Measurements from ENCODE around the gene RNF225.
"Not testable (repeated sequence)": the region's sequence is repeated elsewhere in the genome, so short reads cannot be mapped to it uniquely, and the experiment has no call there.

RNF225 gene

DNA sequence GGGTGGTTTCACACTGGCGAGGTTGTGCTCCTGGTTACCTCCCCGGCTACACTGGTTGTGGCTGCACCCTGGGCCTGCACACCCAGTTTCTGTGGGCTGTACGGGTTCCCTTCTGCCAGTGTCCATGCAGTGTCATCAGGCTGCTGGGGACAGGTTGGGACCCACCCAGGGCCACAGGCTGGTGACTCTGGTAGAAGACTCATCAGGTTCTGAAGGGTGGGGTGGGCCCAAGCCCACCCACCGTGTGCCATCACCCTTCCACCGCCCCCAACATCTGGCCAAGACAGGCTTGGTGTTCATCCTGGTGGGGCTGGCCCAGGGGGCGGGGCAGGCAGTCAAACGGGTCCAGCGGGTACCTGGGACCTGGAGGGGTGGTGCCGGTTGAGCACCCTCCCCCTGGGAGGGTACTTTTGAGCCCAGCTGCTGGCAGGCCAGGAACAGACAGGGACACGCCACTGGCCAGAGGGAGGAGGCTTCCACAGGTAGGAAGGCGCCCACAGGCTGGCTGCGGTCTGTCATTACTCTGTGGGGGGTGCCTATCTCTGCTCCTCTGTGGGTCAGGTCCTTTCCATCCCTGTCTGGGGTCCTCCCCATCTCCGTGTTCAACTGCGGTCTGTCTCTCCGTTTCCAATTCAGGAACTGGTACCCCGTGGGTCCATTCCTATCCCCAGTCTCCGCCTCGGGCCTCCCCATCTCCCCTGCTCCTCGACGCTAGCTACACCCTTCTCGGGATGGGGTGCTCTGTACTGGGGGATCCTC is at the start of gene RNF225:
TSS of gene RNF225 (plus strand) at position 437 of the 759 bp plus-strand sequence. CDS start 434 bp downstream, outside the sequence.
- DNase-seq, result peak; percentile 57

GRCh38 chr19:58346961-58347929 is 48.2 kb upstream of the RNF225 start:
- peak; percentile 83 for DNase-seq

GRCh38 chr19:58348080-58348479 is 47.4 kb upstream of the RNF225 start:
- not testable (repeated sequence) for DNase-seq

GRCh38 chr19:58349590-58349989 is 45.9 kb upstream of the RNF225 start:
- DNase-seq, result no peak

GRCh38 chr19:58350001-58350861 is 45.2 kb upstream of the RNF225 start:
- no peak for DNase-seq

DNA sequence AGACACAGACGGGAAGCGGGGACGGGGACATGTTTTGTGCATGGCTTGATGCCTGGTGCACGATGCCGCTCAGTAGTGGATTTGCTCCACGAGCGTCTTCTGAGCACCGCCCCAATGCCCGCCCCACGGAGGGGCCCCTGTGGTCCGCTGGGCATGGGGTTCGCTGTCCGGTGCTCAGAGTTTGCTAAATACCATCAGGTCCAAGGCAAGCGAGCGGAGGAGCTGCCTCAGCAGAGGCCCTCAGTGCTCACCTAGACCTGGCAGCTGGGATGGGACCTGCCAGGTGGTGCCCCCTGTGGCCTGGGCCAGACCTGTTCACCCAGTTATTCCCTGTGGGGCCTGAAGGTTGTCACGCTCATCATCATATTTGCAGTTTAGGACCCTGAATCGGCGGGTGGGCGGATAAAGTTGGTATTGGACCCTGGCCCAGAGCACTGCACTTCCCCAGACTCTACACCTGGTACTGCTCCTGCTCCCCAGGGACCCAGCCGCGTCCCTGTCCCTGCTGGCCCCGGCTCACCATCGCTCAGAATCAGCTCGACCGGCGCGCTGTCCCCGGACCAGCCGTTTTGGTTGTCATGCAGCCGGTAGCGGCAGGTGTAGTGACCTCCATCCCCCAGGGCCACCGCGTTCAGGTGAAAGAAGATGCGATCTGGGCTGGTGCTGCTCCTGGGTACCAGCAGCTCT is 44.4 kb upstream of the RNF225 start:
- DNase-seq, result no peak

DNA sequence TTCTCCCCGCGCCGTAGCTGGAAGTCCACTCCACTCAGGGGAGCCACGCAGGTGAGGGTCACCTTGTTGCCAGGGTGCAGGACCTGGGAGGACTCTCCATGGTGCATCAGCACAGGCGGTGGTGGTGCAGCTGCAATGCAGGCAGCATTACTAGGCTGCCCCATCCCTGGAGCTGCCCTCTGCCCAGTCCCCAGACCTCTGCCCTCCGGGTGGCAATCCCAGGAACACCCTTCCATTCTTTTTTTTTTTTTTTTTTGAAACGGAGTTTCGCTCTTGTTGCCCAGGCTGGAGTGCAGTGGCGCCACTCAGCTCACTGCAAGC is 43.9 kb upstream of the RNF225 start:
- DNase-seq, result no peak

DNA sequence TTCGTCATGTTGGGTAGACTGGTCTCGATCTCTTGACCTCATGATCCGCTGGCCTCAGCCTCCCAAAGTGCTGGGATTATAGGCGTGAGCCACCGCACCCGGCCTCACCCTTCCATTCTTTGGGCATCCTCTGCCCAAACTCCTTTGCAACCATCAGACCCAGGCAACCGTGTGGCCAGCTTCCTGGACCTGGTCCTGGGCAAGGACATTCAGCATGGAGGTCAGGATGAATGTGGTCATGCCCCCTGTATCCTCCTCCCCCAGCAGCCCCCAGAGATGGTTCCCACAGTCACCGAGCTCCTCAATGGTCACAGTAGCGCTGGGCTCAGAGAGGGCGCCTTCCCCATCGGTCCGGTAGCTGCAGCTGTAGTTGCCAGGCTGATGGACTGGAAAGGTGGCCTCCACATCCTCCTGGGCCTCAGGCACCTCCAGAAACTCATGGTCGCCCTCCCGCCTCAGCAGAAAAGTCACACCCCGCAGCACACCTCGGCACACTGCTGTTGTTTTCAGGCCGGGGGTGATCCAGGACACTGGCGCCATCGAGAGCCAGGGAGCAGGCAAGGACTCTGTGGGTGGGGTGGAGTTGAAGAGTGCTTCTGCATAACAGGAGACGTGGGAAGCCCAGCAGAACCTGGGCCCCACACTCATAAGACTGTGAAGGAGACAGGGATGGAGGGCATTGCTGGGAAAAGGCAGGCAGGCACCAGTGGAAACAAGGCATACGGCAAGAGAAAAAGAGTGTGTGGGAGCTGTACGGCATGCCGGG is 43.3 kb upstream of the RNF225 start:
- no peak for DNase-seq

DNA sequence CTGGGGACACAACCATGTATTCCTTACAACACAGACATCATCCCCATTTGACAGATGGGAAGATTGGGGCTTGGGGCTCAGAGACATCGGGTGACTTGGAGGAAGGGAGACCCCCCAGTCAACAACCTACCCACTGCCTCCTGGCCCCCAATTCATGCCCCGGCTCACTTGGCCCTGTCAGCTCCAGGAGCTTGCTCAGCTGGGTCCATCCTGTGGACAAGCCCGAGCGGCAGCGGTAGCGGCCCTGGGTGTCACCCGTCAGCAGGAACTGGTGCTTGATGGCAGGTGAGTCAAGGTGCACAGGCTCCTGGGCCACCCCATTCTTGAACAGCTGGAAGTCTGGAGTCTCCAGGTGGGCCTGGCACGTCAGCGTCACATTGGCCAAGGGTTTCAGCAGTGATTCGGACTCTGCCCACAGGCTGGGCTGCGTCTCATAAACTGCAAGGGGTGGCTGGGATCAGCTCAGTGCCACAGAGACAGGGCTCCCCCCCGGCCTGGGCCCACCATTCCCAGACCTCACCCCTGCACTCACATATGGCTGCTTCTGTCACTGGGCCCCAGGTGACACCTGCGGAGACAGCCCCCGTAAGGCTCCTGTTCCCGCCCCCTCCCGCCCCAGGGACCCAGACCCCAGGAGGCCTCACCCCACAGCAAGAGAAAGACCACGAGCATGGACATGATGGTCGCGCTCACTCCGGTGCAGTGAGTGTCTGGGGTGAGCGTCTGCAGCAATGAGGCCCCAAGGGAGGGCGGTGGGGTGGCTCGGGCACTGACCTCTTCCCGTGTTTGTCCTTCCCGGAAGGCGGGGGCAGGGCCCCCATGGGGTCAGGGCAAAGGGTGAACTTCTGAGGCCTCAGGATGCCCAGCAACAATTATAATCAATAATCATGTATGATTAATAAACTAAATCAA is 42.4 kb upstream of the RNF225 start, which contains the start of gene A1BG:
TSS of gene A1BG (minus strand) at position 733 of the 912 bp plus-strand sequence. CDS start at position 678, 55 bp downstream.
- no peak for DNase-seq

- DNase-seq, result no peak
These were observed 41.6 kb upstream of the RNF225 start for GRCh38 chr19:58353717-58354477.

GRCh38 chr19:58354478-58355030 is 40.9 kb upstream of the RNF225 start:
- DNase-seq, result no peak

GRCh38 chr19:58355215-58355796 is 40.1 kb upstream of the RNF225 start:
- no peak for DNase-seq

DNA sequence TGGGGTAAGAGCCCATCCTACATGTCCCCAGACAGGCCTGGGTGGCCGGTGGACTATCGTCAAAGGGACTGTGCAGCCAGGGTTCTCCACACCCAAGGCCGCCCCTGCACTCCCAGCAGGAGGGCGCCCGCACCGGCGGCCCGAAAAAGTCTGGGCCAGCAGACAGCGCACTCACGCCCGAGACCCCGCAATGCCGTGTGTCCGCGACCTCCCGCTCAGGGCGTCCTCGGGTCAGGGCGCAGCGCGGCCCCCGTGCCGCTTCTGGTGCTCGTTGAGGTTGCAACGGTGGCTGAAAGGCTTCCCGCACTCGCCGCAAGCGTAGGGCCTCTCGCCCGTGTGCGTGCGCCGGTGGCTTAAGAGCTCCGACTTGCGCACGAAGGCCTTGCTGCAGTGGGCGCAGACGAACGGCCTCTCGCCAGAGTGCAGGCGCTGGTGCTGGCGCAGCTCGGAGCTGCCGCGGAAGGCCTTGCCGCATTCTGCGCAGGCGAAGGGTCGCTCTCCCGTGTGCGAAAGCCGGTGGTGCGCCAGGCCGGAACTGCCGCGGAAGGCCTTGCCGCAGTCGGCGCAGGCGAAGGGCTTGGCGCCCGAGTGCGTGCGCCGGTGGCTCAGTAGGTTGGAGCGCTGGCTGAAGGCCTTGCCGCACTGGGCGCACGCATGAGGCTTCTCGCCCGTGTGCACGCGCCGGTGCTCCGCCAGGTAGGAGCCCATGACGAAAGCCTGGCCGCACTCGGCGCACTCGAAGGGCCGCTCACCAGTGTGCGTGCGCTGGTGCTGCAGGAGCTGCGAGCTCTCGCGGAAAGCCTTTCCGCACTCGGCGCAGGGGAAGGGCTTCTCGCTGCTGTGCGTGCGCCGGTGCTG is 39.3 kb upstream of the RNF225 start:
- peak; percentile 47 for DNase-seq

DNA sequence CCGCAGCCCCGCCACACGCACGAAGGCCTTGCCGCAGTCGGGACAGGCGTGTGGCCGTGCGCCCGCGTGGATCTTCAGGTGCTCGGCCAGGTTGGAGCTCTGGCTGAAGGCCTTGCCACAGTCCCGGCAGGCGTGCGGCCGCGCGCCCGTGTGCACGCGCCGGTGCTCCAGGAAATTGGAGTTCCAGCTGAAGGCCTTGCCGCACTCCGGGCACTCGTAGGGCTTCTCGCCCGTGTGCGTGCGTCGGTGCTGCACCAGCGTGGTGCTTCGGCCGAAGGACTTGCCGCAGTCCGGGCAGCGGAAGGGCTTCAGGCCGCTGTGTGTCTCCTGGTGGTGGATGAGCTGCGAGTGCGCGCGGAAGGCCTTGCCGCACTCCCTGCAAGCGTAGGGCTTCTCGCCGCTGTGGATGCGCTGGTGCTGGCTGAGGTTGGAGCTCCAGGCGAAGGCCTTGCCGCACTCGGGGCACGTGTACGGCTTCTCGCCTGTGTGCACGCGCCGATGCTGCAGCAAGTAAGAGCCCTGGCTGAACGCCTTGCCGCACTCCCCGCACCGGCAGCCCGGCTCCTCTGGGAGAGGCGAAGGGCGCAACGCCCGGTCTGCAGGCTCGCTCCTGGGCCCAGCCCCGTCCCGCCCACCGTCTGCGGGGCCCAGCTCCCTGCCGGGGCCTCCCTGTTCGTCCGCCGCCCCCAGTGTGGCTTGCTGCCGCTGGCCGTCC is 38.5 kb upstream of the RNF225 start:
- no peak for DNase-seq

DNA sequence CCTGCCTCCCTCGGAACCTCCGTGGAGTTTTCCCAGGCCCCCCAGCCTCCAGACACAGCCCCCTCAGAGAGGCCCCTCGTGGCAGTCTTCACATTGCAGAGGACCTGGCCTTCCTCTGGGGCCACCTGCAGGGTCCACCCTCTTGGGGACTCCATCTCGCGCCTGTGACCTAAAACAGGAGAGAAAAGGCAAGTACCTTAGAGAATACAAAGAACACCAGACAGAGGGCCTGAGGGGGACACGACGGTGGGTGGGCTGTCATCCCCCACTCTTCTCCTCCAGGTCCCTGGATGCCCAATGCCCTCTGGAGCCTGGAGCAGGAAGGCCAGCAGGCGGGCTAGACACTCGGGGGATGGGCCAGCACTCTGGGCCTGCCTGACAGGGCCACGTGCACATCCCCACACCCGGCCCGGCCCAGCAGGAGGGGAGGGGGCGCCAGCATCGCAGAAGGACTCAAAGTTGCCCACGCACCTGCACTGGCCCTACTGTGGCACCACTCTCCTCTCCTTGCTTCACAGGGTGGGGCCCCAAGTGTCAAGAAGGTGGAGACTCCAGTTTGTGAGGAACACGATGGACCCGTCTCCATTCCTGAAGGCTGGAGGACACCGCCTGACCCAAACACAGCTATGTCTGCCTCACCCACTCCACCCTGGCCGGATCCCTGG is 37.8 kb upstream of the RNF225 start:
- DNase-seq, result no peak

DNA sequence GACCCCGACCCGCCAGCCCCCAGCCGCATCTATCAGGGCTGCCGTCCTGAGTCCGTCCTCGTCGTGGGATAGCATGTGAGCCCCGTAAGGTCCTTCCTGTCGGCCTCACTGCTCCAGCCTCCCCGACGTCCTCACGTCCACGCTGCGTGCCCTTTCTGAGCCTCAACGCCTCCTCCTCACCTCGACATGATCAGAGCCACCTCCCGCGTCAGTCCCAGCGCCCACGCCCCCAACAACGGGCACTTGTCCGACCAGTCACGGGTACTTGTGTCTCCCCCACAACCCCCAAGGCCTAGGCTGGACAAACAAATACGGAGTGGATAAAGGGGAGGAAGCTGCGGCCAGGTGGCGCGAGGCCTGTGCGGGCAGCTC is 33.6 kb upstream of the RNF225 start:
- peak; percentile 59 for DNase-seq
